OCI-LY3 (cell line): ENCODE measurements around the gene BHLHE40.

ENCODE experiments used
- EZH2phosphoT487 ChIP-seq: fragments of 200-600 bp; shearing (Covaris generic); IDR thresholded peaks from 2 replicates; pipeline ENCODE4 v1.6.1; 2018; ENCODE audit warnings: antibody characterized with exemption, mixed run types, low read depth
- TF ChIP-seq, protein P1 (sequence below): fragments of 200-600, 300-600 bp; sonication (generic); IDR thresholded peaks from 2 replicates; pipeline ENCODE4 v1.5.1; 2014; ENCODE audit warnings: antibody characterized with exemption, low read length, low read depth

- TF ChIP-seq, protein P1, sequence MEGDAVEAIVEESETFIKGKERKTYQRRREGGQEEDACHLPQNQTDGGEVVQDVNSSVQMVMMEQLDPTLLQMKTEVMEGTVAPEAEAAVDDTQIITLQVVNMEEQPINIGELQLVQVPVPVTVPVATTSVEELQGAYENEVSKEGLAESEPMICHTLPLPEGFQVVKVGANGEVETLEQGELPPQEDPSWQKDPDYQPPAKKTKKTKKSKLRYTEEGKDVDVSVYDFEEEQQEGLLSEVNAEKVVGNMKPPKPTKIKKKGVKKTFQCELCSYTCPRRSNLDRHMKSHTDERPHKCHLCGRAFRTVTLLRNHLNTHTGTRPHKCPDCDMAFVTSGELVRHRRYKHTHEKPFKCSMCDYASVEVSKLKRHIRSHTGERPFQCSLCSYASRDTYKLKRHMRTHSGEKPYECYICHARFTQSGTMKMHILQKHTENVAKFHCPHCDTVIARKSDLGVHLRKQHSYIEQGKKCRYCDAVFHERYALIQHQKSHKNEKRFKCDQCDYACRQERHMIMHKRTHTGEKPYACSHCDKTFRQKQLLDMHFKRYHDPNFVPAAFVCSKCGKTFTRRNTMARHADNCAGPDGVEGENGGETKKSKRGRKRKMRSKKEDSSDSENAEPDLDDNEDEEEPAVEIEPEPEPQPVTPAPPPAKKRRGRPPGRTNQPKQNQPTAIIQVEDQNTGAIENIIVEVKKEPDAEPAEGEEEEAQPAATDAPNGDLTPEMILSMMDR = no peak
- TF ChIP-seq EZH2phosphoT487 = no peak
Measured at GRCh38 chr3:4943549-4943948, 35.7 kb upstream of the BHLHE40 start.
